ENCODE data around the gene WFDC9.
"Not testable (repeated sequence)": the region's sequence is repeated elsewhere in the genome, so short reads cannot be mapped to it uniquely, and the experiment has no call there.

Gene WFDC9

DNA sequence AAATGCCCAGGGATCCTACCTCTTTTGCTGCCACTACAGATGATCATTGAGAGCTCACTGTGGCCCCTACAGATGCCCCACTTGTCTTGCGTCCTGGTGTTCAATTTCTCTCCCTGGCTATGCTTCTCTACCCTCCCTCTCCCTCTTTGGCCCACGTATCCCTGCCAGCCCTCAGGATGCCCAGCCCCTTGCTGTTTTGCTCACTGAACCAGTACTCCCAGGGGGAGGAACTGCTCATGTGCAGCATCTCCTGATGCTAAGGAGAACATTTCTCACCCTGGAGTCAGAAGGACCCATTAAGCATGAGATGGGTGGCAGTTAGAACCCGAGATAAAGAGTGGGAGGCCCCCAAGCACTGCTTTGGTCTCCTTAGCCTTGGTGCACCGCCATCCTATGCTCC, at the start of gene WFDC9:
WFDC9 (minus strand) TSS at position 101 of the 400 bp plus-strand sequence. CDS start 21,103 bp downstream, outside the sequence.
- no peak for TF ChIP-seq CTCF (IDR thresholded peaks at IDR 0.05; ENCODE audit: control insufficient read depth, extremely low read depth, insufficient read depth)
- no peak within 1 kb of the TSS for H3K4me3 ChIP-seq (ENCODE audit: low read depth, low read length)
- no peak for DNase-seq (ENCODE audit: low read depth)

GRCh38 chr20:45679650-45680049, 48.6 kb upstream of the WFDC9 start:
- no peak for TF ChIP-seq CTCF (IDR thresholded peaks at IDR 0.05; ENCODE audit: control insufficient read depth, extremely low read depth, insufficient read depth)
- no peak for DNase-seq (ENCODE audit: low read depth)

GRCh38 chr20:45672765-45673164, 41.7 kb upstream of the WFDC9 start:
- no peak for TF ChIP-seq CTCF (IDR thresholded peaks at IDR 0.05; ENCODE audit: control insufficient read depth, extremely low read depth, insufficient read depth)
- H3K4me3 ChIP-seq (ENCODE audit: low read depth, low read length): no peak overlapping the region
- no peak for DNase-seq (ENCODE audit: low read depth)

More at GRCh38 chr20:45679650-45680049, 48.6 kb upstream of the WFDC9 start:
- H3K4me3 ChIP-seq (ENCODE audit: low read depth, low read length): no peak overlapping the region

- no peak within 1 kb of the TSS for H3K4me3 ChIP-seq (ENCODE audit: low read depth, low read length)
- DNase-seq (ENCODE audit: low read depth): no peak
- TF ChIP-seq CTCF (IDR thresholded peaks at IDR 0.05; ENCODE audit: control insufficient read depth, extremely low read depth, insufficient read depth): no peak
Measured at GRCh38 chr20:45670139-45670538, 39.1 kb upstream of the WFDC9 start, which contains the start of gene WFDC11. Gene WFDC11 (minus strand): TSS chr20:45670239. CDS start chr20:45650600, 19,639 bp downstream.

GRCh38 chr20:45657038-45657437, 26.0 kb upstream of the WFDC9 start:
- not testable (repeated sequence) for H3K4me3 ChIP-seq (ENCODE audit: low read depth, low read length); DNase-seq (ENCODE audit: low read depth)

GRCh38 chr20:45651726-45652125, 20.6 kb upstream of the WFDC9 start:
- DNase-seq (ENCODE audit: low read depth); H3K4me3 ChIP-seq (ENCODE audit: low read depth, low read length): not testable (repeated sequence)

DNA sequence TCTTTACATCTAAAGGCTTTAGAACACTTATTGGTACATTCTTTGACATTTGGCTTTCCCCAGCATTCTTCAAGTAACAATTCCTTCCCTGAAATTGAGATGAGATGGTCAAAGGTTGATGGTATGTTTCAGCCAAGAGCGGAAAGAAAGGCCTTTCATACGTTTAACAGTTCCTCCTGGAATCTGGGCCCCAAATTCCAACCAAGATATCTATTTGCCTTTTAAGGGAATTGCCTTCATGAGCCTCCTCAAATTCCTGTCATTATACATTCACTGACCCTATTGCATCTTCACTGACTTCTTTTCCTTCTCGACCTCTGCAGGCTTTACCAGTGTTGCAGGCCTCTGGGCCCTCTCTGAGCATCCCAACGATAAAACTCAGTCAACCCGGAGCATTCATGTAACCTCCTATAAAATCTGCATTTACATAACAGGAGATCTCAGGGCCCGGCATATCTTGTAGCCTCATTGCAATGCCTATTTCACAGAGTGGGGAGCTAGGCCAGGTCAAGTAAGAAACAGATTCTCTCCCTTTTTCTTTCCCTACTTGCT, 18.3 kb upstream of the WFDC9 start:
- no peak for DNase-seq (ENCODE audit: low read depth)
- TF ChIP-seq CTCF (IDR thresholded peaks at IDR 0.05; ENCODE audit: control insufficient read depth, extremely low read depth, insufficient read depth): no peak
- no peak overlapping the region for H3K4me3 ChIP-seq (ENCODE audit: low read depth, low read length)

- no peak overlapping the region for H3K4me3 ChIP-seq (ENCODE audit: low read depth, low read length)
- no peak for DNase-seq (ENCODE audit: low read depth)
- no peak for TF ChIP-seq CTCF (IDR thresholded peaks at IDR 0.05; ENCODE audit: control insufficient read depth, extremely low read depth, insufficient read depth)
Measured at GRCh38 chr20:45647441-45648050, 16.5 kb upstream of the WFDC9 start.

Measured in LNCaP clone FGC (cell line).